ENCODE data around the gene CENPM. TPM values are rescaled to one million over a fixed set of nuclear protein-coding genes. Genes with fewer than 3 reads are reported as not detected.

Gene CENPM
- total RNA-seq, 1 donor, result 11.9 TPM

Other genes starting within 250 kb of the CENPM start
- 63.5 TPM for gene MEI1, start 247.6 kb downstream of the CENPM start, total RNA-seq
- 13.6 TPM for gene CCDC134, start 146.5 kb downstream of the CENPM start, total RNA-seq
- 47.9 TPM for gene SREBF2, start 114.0 kb downstream of the CENPM start, total RNA-seq
- gene SHISA8, start 32.1 kb downstream of the CENPM start, total RNA-seq, result 0.52 TPM
- 15.7 TPM for gene TNFRSF13C, start 20.3 kb downstream of the CENPM start, total RNA-seq
- gene SEPTIN3, start 22.3 kb upstream of the CENPM start, total RNA-seq, result 0.10 TPM
- 0.42 TPM for gene WBP2NL, start 51.6 kb upstream of the CENPM start, total RNA-seq
- 42.8 TPM for gene NAGA, start 123.7 kb upstream of the CENPM start, total RNA-seq
- 0.94 TPM for gene PHETA2, start 127.1 kb upstream of the CENPM start, total RNA-seq
- gene SMDT1, start 132.5 kb upstream of the CENPM start, total RNA-seq, result 14.9 TPM
- gene NDUFA6, start 143.6 kb upstream of the CENPM start, total RNA-seq, result 49.3 TPM
- gene CYP2D6, start 183.7 kb upstream of the CENPM start, total RNA-seq, result 0.84 TPM

All from mononuclear cell (primary cell).